K562 (cell line): Measurements from ENCODE around the gene SPATS2. TPM values are rescaled to one million over a fixed set of nuclear protein-coding genes. Genes with fewer than 3 reads are reported as not detected.

Experiments
- CEBPG ChIP-seq, 3 experiments: fragments of 200-800 bp in 1 of 3; sonication (Bioruptor generic) in 1 of 3; sonication (generic) in 1 of 3; formaldehyde crosslinking in 1 of 3; IDR thresholded peaks in 2 of 3; conservative IDR thresholded peaks in 1 of 3; 2 replicates each; pipeline versions ENCODE4 v1.6.1 to v1.8.0; 2016 to 2022; ENCODE audit warnings: missing compliant biosample characterization in 2 of 3, missing genetic modification characterization in 2 of 3, mild to moderate bottlenecking in 1 of 3, missing genetic modification reagents in 1 of 3
- CSDE1 ChIP-seq, 2 experiments: fragments of 450-650 bp; IDR thresholded peaks; 2 replicates each; pipeline ENCODE4 v1.6.1; 2016; ENCODE audit warnings: mild to moderate bottlenecking in 1 of 2
- ETV6 ChIP-seq, 3 experiments: fragments of 150-350 bp in 1 of 3; sonication (generic) in 1 of 3; formaldehyde crosslinking in 1 of 3; IDR thresholded peaks; 2 replicates each; pipeline versions ENCODE4 v1.6.1 to v1.8.0; 2014 to 2022; ENCODE audit warnings: borderline replicate concordance in 2 of 3, low read depth in 2 of 3, antibody characterized with exemption in 1 of 3, low read length in 1 of 3, mild to moderate bottlenecking in 1 of 3, missing genetic modification reagents in 1 of 3
- FOXJ3 ChIP-seq: sonication (generic); formaldehyde crosslinking; IDR thresholded peaks from 2 replicates; pipeline ENCODE4 v1.4.0; 2020; ENCODE audit warnings: mild to moderate bottlenecking, missing genetic modification reagents
- HMG20B ChIP-seq: fragments of 250-450 bp; sonication (Bioruptor Pico); IDR thresholded peaks from 2 replicates; pipeline ENCODE4 v1.5.0; 2021; ENCODE audit warnings: mild to moderate bottlenecking
- PHF21A ChIP-seq: fragments of 450-650 bp; IDR thresholded peaks from 2 replicates; pipeline ENCODE4 v1.6.1; 2017; ENCODE audit warnings: low read depth, borderline replicate concordance
- SMARCA5 ChIP-seq: fragments of 450-650 bp; IDR thresholded peaks from 2 replicates; pipeline ENCODE4 v1.6.1; 2016
- SMC3 ChIP-seq: conservative IDR thresholded peaks from 2 replicates; pipeline ENCODE4 v1.6.1; 2011; ENCODE audit warnings: low read depth, low read length, improper control_type of control experiment; ENCODE audit not compliant: insufficient read depth
- TEAD4 ChIP-seq, 2 experiments: sonication (generic) in 1 of 2; formaldehyde crosslinking in 1 of 2; IDR thresholded peaks; 2 replicates each; pipeline versions ENCODE4 v1.6.1 to v1.8.0; 2012 to 2022; ENCODE audit warnings: borderline replicate concordance in 1 of 2, inconsistent platforms in 1 of 2, low read length in 1 of 2, mild to moderate bottlenecking in 1 of 2, missing genetic modification reagents in 1 of 2
- ZNF165 ChIP-seq: fragments of 250-450 bp; sonication (Bioruptor Pico); IDR thresholded peaks from 2 replicates; pipeline ENCODE4 v1.4.0; 2020; ENCODE audit warnings: borderline replicate concordance
- ZNF23 ChIP-seq: fragments of 250-450 bp; sonication (Bioruptor Pico); IDR thresholded peaks from 2 replicates; pipeline ENCODE4 v1.4.0; 2020; ENCODE audit warnings: mild to moderate bottlenecking
- polyA plus RNA-seq, 8 experiments: library from polyadenylated mRNA; depleted of rRNA in 4 of 8; stranded (reverse) in 5 of 8; unstranded in 3 of 8; fragments of >200 nt; fragmentation: Nextera tagmentation in 2 of 8; fragmentation: Illumina TruSeq in 1 of 8; extraction: Ambion mirVana in 2 of 8; extraction: Trizol in 1 of 8; gene quantifications; 2 replicates each; pipeline versions ENCODE4 v1.2.1 to v1.2.3, GENCODE V29; 2011 to 2014; ENCODE audit warnings: inconsistent platforms in 1 of 8, missing spikeins in 1 of 8
- total RNA-seq, 7 experiments: library from RNA; depleted of rRNA in 6 of 7; stranded (reverse); fragments of >200 nt in 6 of 7; fragmentation: Illumina TruSeq in 2 of 7; extraction: Trizol in 2 of 7; gene quantifications; 2 replicates each; pipeline versions ENCODE4 v1.2.1 to v1.2.3, GENCODE V29; 2011 to 2021; ENCODE audit warnings: low replicate concordance in 1 of 7
- TF ChIP-seq, protein P1 (sequence below), 2 experiments: fragments of 450-650 bp; IDR thresholded peaks; 2 replicates each; pipeline ENCODE4 v1.6.1; 2018; ENCODE audit warnings: mild to moderate bottlenecking in 2 of 2, low read depth in 1 of 2; ENCODE audit not compliant: partially characterized antibody in 2 of 2
- TF ChIP-seq, protein P2 (sequence below), 2 experiments: fragments of 450-650 bp; IDR thresholded peaks; 2 replicates each; pipeline ENCODE4 v1.6.1; 2016
- TF ChIP-seq, protein P3 (sequence below): fragments of 250-450 bp; sonication (Bioruptor Pico); IDR thresholded peaks from 2 replicates; pipeline ENCODE4 v1.9.0; 2021; ENCODE audit warnings: mild to moderate bottlenecking, inconsistent platforms
- TF ChIP-seq, protein P4 (sequence below): fragments of 200-800 bp; sonication (Bioruptor generic); IDR thresholded peaks from 2 replicates; pipeline ENCODE4 v1.6.1; 2017; ENCODE audit warnings: missing genetic modification characterization, missing compliant biosample characterization

SPATS2 gene
- total and polyA plus RNA-seq, 9 of the 15 experiments (the other 6 are each of a cell fraction or from before 2014, with no cell fraction given), result 5.4 to 48.2 (median 17.5) TPM

DNA sequence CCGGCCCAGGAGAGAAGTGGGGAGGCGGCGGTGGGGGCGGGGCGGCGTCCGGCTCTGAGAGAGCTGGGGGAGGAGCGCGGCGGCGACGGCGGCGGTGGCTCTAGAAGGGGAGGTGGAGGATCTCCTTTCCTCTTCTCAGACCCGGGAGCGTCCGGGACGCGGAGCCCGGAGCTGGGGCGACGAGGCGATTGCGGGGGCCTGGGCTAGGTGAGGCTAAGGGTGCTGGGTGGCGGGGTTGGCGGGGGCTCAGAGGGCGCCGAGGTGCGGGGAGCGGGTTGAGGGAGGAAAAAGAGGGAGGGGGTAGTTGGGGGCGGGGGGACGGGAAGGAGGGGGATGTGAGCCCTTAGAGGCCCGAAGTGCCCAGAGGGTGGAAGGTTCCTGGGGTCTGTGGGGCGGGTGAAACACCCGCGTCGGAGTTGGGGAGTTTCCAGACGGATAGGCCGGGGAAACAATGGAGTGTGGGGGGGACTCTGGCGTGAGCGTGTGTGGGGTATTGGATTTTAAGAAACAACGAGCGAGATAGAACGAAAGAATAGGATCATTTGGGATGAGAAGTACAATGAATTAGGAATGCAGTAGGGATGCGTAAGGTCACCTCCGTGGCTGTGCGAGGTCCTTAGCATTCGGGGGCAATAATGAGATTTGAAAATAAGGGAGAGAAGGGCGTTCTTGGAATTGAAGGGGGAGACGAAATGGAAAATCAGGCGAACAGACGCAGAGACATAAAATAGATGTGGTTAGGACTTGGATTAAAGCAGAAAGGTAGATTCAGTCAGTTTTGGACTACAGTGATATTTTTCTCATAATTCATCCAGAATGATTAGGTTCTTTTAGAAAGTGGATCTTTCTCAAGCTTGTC lies at the start of gene SPATS2 (continued):
- TF ChIP-seq, protein P1, sequence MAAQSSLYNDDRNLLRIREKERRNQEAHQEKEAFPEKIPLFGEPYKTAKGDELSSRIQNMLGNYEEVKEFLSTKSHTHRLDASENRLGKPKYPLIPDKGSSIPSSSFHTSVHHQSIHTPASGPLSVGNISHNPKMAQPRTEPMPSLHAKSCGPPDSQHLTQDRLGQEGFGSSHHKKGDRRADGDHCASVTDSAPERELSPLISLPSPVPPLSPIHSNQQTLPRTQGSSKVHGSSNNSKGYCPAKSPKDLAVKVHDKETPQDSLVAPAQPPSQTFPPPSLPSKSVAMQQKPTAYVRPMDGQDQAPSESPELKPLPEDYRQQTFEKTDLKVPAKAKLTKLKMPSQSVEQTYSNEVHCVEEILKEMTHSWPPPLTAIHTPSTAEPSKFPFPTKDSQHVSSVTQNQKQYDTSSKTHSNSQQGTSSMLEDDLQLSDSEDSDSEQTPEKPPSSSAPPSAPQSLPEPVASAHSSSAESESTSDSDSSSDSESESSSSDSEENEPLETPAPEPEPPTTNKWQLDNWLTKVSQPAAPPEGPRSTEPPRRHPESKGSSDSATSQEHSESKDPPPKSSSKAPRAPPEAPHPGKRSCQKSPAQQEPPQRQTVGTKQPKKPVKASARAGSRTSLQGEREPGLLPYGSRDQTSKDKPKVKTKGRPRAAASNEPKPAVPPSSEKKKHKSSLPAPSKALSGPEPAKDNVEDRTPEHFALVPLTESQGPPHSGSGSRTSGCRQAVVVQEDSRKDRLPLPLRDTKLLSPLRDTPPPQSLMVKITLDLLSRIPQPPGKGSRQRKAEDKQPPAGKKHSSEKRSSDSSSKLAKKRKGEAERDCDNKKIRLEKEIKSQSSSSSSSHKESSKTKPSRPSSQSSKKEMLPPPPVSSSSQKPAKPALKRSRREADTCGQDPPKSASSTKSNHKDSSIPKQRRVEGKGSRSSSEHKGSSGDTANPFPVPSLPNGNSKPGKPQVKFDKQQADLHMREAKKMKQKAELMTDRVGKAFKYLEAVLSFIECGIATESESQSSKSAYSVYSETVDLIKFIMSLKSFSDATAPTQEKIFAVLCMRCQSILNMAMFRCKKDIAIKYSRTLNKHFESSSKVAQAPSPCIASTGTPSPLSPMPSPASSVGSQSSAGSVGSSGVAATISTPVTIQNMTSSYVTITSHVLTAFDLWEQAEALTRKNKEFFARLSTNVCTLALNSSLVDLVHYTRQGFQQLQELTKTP (IDR thresholded peaks at IDR 0.05; ENCODE audit: low read depth in 1 of 2, partially characterized antibody in 2 of 2), result no peak
- TF ChIP-seq FOXJ3 (CRISPR knock-in tag), result no peak
- TF ChIP-seq SMC3, result no peak
- no peak for TF ChIP-seq HMG20B (CRISPR knock-in tag)
- no peak for TF ChIP-seq ETV6 (IDR thresholded peaks at IDR 0.05; ENCODE audit: borderline replicate concordance in 1 of 2, low read depth in 2 of 2, low read length in 1 of 2)
- TF ChIP-seq ETV6 (CRISPR knock-in tag; IDR thresholded peaks at IDR 0.05; ENCODE audit: borderline replicate concordance), result no peak
- 0 out of 2 replicates have a peak, but pooled peaks have one; percentile 11 for TF ChIP-seq SMARCA5
- no peak for TF ChIP-seq CSDE1 (IDR thresholded peaks at IDR 0.05)
- 0 out of 2 replicates have a peak, but pooled peaks have one; percentile 2 for TF ChIP-seq PHF21A
- TF ChIP-seq, protein P2, sequence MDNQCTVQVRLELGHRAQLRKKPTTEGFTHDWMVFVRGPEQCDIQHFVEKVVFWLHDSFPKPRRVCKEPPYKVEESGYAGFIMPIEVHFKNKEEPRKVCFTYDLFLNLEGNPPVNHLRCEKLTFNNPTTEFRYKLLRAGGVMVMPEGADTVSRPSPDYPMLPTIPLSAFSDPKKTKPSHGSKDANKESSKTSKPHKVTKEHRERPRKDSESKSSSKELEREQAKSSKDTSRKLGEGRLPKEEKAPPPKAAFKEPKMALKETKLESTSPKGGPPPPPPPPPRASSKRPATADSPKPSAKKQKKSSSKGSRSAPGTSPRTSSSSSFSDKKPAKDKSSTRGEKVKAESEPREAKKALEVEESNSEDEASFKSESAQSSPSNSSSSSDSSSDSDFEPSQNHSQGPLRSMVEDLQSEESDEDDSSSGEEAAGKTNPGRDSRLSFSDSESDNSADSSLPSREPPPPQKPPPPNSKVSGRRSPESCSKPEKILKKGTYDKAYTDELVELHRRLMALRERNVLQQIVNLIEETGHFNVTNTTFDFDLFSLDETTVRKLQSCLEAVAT (IDR thresholded peaks at IDR 0.05), result peak in 1 of 2 experiments; percentile 57; a peak in 1 of 4 replicates
- TF ChIP-seq, protein P3, sequence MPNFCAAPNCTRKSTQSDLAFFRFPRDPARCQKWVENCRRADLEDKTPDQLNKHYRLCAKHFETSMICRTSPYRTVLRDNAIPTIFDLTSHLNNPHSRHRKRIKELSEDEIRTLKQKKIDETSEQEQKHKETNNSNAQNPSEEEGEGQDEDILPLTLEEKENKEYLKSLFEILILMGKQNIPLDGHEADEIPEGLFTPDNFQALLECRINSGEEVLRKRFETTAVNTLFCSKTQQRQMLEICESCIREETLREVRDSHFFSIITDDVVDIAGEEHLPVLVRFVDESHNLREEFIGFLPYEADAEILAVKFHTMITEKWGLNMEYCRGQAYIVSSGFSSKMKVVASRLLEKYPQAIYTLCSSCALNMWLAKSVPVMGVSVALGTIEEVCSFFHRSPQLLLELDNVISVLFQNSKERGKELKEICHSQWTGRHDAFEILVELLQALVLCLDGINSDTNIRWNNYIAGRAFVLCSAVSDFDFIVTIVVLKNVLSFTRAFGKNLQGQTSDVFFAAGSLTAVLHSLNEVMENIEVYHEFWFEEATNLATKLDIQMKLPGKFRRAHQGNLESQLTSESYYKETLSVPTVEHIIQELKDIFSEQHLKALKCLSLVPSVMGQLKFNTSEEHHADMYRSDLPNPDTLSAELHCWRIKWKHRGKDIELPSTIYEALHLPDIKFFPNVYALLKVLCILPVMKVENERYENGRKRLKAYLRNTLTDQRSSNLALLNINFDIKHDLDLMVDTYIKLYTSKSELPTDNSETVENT (CRISPR knock-in tag), result no peak
- TF ChIP-seq TEAD4 (IDR thresholded peaks at IDR 0.05; ENCODE audit: low read length), result no peak
- no peak for TF ChIP-seq TEAD4 (CRISPR knock-in tag; IDR thresholded peaks at IDR 0.05; ENCODE audit: borderline replicate concordance)
- TF ChIP-seq, protein P4, sequence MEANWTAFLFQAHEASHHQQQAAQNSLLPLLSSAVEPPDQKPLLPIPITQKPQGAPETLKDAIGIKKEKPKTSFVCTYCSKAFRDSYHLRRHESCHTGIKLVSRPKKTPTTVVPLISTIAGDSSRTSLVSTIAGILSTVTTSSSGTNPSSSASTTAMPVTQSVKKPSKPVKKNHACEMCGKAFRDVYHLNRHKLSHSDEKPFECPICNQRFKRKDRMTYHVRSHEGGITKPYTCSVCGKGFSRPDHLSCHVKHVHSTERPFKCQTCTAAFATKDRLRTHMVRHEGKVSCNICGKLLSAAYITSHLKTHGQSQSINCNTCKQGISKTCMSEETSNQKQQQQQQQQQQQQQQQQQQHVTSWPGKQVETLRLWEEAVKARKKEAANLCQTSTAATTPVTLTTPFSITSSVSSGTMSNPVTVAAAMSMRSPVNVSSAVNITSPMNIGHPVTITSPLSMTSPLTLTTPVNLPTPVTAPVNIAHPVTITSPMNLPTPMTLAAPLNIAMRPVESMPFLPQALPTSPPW (CRISPR knock-in tag), result peak; percentile 80
- TF ChIP-seq CEBPG (CRISPR knock-in tag; IDR thresholded peaks at IDR 0.05), result no peak
- no peak for TF ChIP-seq CEBPG (tag; conservative IDR thresholded peaks at IDR 0.05 in 1 of 2, IDR thresholded peaks at IDR 0.05 in 1 of 2)
- no peak for TF ChIP-seq ZNF165 (CRISPR knock-in tag)
- TF ChIP-seq ZNF23 (CRISPR knock-in tag), result no peak
